Measurements from ENCODE around the gene CLDN1.

Gene CLDN1

DNA sequence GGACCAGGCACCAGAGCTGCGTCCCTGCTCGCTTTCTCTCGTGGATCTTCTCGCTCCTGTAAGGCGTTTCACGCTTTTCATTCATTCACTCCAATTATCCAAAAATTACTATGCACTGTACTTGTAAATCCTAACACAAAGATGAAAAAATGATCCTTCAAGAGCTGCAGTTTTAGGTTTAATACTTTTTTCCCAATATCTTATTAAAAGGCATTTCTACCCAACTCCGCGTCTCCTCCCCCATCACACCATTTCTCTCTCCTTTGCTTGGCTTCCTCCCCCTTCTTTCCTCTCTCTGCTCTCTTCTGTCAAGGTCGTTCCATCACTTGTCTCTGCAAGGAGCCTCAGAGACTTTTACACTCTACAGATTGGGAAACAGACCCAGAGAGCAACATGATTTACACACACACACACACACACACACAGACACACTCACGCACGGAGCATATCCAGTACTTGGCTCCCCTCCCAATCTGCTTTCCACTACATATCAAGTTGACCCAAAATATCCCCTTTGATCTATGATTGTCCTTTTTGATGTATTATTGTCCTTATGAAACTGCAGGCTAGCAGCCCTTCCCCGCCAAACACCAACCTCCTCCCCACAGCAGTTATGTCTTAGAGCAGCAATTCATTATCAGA, 479 bp upstream of the CLDN1 start:
- DNase-seq, result no peak
- no peaks in the 10 kb centered on the region for H3F3A ChIP-seq (ENCODE audit: insufficient read depth, low read length)
- no peaks in the 10 kb centered on the region for H4K20me1 ChIP-seq (ENCODE audit: insufficient read depth, low read length)
- H3K36me3 ChIP-seq (replicated peaks; ENCODE audit: insufficient read depth, low read length), result no peaks in the 10 kb centered on the region
- H3K27ac ChIP-seq (ENCODE audit: low read length), result no peak overlapping the region
- H3K4me1 ChIP-seq (ENCODE audit: low read length), result no peaks in the 10 kb centered on the region
- no peak overlapping the region for H3K9ac ChIP-seq (ENCODE audit: low read length)
- no peaks in the 10 kb centered on the region for H3K79me2 ChIP-seq (ENCODE audit: low read length)
- no peaks in the 10 kb centered on the region for H3K9me3 ChIP-seq (replicated peaks; ENCODE audit: insufficient read depth, low read length)
- no peaks in the 10 kb centered on the region for H3K27me3 ChIP-seq (replicated peaks; ENCODE audit: insufficient read depth, low read length)
- H3K4me2 ChIP-seq (ENCODE audit: low read depth, low read length), result peak overlapping the region; percentile 68
- TF ChIP-seq EZH2phosphoT487 (IDR thresholded peaks at IDR 0.05; ENCODE audit: low read length) (no peak), CTCF (IDR thresholded peaks at IDR 0.05; ENCODE audit: low read length) (no peak), EZH2 (optimal IDR thresholded peaks at IDR 0.05; ENCODE audit: low read depth, low read length) (no peak)
- peak overlapping the region; percentile 68 for H2AFZ ChIP-seq (ENCODE audit: low read length)
- H3K9me2 ChIP-seq (replicated peaks; ENCODE audit: insufficient read depth, low read length), result no peaks in the 10 kb centered on the region
- peak overlapping the region; percentile 59 for H3K4me3 ChIP-seq (ENCODE audit: low read length)

- Histone ChIP-seq H3K79me2 (ENCODE audit: low read length) (no peaks in the 10 kb centered on the region), H2AFZ (ENCODE audit: low read length) (no peak overlapping the region), H3K27ac (ENCODE audit: low read length) (no peak overlapping the region), H3K27me3 (replicated peaks; ENCODE audit: insufficient read depth, low read length) (no peaks in the 10 kb centered on the region), H3F3A (ENCODE audit: insufficient read depth, low read length) (no peaks in the 10 kb centered on the region), H3K9me3 (replicated peaks; ENCODE audit: insufficient read depth, low read length) (no peaks in the 10 kb centered on the region), H3K9me2 (replicated peaks; ENCODE audit: insufficient read depth, low read length) (no peaks in the 10 kb centered on the region), H4K20me1 (ENCODE audit: insufficient read depth, low read length) (no peaks in the 10 kb centered on the region), H3K9ac (ENCODE audit: low read length) (no peak overlapping the region), H3K4me1 (ENCODE audit: low read length) (no peaks in the 10 kb centered on the region), H3K4me2 (ENCODE audit: low read depth, low read length) (no peak overlapping the region), H3K36me3 (replicated peaks; ENCODE audit: insufficient read depth, low read length) (no peaks in the 10 kb centered on the region), H3K4me3 (ENCODE audit: low read length) (no peak overlapping the region)
- TF ChIP-seq EZH2phosphoT487 (IDR thresholded peaks at IDR 0.05; ENCODE audit: low read length) (no peak), CTCF (IDR thresholded peaks at IDR 0.05; ENCODE audit: low read length) (no peak), EZH2 (optimal IDR thresholded peaks at IDR 0.05; ENCODE audit: low read depth, low read length) (no peak)
- no peak for DNase-seq
These were observed 1.5 kb downstream of the CLDN1 start for GRCh38 chr3:190320594-190321362.

DNA sequence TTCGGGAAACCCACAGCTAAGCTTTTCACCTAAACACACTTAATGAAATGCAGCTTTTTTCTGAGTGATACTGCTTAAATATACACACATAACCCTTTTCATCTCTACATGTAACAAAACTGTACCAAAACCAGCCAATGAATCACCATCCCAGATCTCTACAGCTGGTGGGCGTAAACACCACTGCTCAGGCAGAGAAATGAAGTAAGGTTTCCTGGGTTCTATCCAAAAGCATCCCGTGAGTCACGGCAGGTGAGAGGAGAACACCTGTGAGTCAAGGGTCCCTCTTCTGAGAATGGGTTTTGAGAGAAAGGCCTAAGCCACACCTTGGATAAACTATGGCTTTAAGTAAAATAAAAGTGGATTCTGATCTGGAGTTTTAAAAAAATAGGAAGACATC, 2.6 kb downstream of the CLDN1 start:
- H4K20me1 ChIP-seq (ENCODE audit: insufficient read depth, low read length), result no peaks in the 10 kb centered on the region
- no peaks in the 10 kb centered on the region for H3F3A ChIP-seq (ENCODE audit: insufficient read depth, low read length)
- H3K36me3 ChIP-seq (replicated peaks; ENCODE audit: insufficient read depth, low read length), result no peaks in the 10 kb centered on the region
- no peaks in the 10 kb centered on the region for H3K79me2 ChIP-seq (ENCODE audit: low read length)
- TF ChIP-seq CTCF (IDR thresholded peaks at IDR 0.05; ENCODE audit: low read length), result no peak
- TF ChIP-seq EZH2phosphoT487 (IDR thresholded peaks at IDR 0.05; ENCODE audit: low read length), result no peak
- TF ChIP-seq EZH2 (optimal IDR thresholded peaks at IDR 0.05; ENCODE audit: low read depth, low read length), result no peak
- no peak overlapping the region for H3K4me2 ChIP-seq (ENCODE audit: low read depth, low read length)
- no peak overlapping the region for H3K4me3 ChIP-seq (ENCODE audit: low read length)
- H3K9me2 ChIP-seq (replicated peaks; ENCODE audit: insufficient read depth, low read length), result no peaks in the 10 kb centered on the region
- H3K27me3 ChIP-seq (replicated peaks; ENCODE audit: insufficient read depth, low read length), result no peaks in the 10 kb centered on the region
- H3K9me3 ChIP-seq (replicated peaks; ENCODE audit: insufficient read depth, low read length), result no peaks in the 10 kb centered on the region
- no peak overlapping the region for H3K27ac ChIP-seq (ENCODE audit: low read length)
- no peak for DNase-seq
- no peaks in the 10 kb centered on the region for H3K4me1 ChIP-seq (ENCODE audit: low read length)
- no peak overlapping the region for H2AFZ ChIP-seq (ENCODE audit: low read length)
- no peak overlapping the region for H3K9ac ChIP-seq (ENCODE audit: low read length)

Measured in MM.1S (cell line).